HUES6 (cell line): ENCODE measurements around the gene MTHFSD.

ENCODE experiments used
- H3K27ac ChIP-seq: 2 replicates; pipeline ENCODE4 v1.7.0; 2013; ENCODE audit warnings: low read depth, mild to moderate bottlenecking, low read length, inconsistent platforms
- H3K27me3 ChIP-seq: 2 replicates; pipeline ENCODE4 v1.6.1; 2013; ENCODE audit warnings: low read length; ENCODE audit not compliant: control insufficient read depth, insufficient read depth
- H3K36me3 ChIP-seq: 2 replicates; pipeline ENCODE4 v1.6.1; 2013; ENCODE audit warnings: low read length; ENCODE audit not compliant: control insufficient read depth, insufficient read depth
- H3K4me1 ChIP-seq: 2 replicates; pipeline ENCODE4 v1.6.1; 2013; ENCODE audit warnings: low read length; ENCODE audit not compliant: control insufficient read depth, insufficient read depth
- H3K4me3 ChIP-seq: 2 replicates; pipeline ENCODE4 v1.5.1; 2013; ENCODE audit warnings: low read depth, low read length
- H3K9ac ChIP-seq: one replicate; pipeline ENCODE4 v1.6.1; 2013; ENCODE audit warnings: mild to moderate bottlenecking, low read length
- H3K9me3 ChIP-seq: 2 replicates; pipeline ENCODE4 v1.6.1; 2013; ENCODE audit warnings: low read depth, low read length; ENCODE audit not compliant: control insufficient read depth, insufficient read depth

The MTHFSD gene

DNA sequence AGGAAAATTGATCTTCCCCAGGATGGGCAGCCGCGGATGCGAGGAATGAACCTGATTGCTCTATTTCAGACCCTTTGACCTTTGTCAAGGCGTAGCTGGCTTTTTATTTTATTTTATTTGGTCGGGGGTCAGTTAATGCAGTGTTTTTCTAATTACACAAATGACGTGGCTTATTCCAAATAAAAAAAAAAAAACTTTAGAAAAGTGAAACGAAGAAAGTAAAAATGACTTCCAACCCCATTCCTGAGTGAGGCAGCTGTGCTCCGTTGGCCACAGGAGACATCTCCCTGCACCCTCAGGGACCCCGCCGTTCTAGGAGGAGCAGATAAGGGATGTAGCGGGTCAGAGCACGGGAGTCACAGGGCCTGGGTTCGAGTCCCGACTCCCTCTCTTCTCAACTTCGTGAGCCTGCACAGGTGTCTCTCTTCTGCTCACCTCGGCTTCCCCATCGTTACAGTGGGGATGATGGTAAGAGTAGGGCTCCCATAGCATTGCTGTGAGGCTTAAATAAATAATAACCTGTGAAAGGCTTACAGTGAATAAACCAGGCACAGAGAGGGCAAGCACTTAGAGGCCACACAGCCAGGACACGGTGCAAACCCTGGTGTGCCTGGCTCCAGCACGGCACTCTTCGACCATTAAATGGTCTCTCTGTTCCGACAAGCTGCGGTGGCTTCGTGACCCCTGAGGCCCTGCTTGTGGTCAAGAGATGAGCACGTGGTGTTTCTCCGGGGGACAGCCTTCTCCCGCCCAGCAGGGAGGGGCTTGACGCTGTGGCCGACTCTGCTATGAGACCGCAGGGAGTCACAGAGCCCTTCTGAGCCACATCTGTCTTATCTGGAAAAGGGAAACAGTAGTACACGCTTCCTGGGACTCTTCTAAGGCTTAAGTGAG, 34.5 kb downstream of the MTHFSD start:
- peaks cover 19% of the 10 kb centered on the region; the same call in 1 of the 2 replicates for H3K4me1 ChIP-seq
- no peak overlapping the region for H3K9ac ChIP-seq
- no peak overlapping the region for H3K27ac ChIP-seq
- no peak overlapping the region for H3K4me3 ChIP-seq
- no peaks in the 10 kb centered on the region for H3K36me3 ChIP-seq
- no peaks in the 10 kb centered on the region for H3K9me3 ChIP-seq
- H3K27me3 ChIP-seq = peaks cover 66% of the 10 kb centered on the region

DNA sequence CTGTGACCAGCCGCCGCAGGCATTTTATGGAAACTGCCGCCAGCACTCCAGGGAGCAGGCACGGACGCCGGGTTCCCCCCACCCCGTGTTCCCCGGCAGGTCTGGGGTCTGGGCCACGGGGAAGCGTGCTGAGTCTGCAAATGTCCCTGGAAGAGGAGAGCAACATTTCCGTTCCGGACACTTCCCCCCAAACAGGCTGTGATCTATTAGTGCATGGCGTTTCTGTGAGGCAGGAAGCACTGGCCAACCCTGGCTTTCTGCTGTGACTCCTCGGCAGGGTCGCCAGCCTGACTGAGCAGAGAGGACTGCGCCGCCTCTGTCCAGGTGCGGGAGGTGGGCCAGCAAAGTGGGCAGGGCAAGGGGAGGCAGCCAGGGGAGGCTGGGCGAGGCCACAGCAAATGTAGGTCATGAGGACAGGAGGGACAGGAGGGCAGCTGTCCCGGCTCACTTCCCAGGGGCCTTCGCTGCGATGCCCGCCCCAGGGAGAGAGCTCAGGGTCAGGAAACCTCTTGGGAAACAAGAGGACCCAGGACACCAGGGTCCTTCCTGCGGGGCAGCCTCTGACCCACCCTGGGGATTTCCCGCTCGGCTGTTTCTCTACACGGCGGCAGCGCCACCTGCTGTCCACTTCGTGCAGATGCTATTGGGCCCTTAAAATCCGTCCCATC, 35.3 kb downstream of the MTHFSD start:
- peaks cover 73% of the 10 kb centered on the region for H3K27me3 ChIP-seq
- H3K36me3 ChIP-seq = no peaks in the 10 kb centered on the region
- H3K9ac ChIP-seq = no peak overlapping the region
- H3K4me3 ChIP-seq = no peak overlapping the region; the same call in 1 of the 2 replicates
- H3K9me3 ChIP-seq = no peaks in the 10 kb centered on the region
- H3K27ac ChIP-seq = no peak overlapping the region
- peaks cover 22% of the 10 kb centered on the region; the same call in 1 of the 2 replicates for H3K4me1 ChIP-seq

- Histone ChIP-seq H3K9me3 (no peaks in the 10 kb centered on the region), H3K36me3 (no peaks in the 10 kb centered on the region), H3K4me3 (no peak overlapping the region), H3K27ac (no peak overlapping the region), H3K4me1 (peaks cover 22% of the 10 kb centered on the region; the same call in 1 of the 2 replicates), H3K9ac (no peak overlapping the region), H3K27me3 (peaks cover 79% of the 10 kb centered on the region)
Measured at GRCh38 chr16:86519007-86519648, 35.9 kb downstream of the MTHFSD start.

DNA sequence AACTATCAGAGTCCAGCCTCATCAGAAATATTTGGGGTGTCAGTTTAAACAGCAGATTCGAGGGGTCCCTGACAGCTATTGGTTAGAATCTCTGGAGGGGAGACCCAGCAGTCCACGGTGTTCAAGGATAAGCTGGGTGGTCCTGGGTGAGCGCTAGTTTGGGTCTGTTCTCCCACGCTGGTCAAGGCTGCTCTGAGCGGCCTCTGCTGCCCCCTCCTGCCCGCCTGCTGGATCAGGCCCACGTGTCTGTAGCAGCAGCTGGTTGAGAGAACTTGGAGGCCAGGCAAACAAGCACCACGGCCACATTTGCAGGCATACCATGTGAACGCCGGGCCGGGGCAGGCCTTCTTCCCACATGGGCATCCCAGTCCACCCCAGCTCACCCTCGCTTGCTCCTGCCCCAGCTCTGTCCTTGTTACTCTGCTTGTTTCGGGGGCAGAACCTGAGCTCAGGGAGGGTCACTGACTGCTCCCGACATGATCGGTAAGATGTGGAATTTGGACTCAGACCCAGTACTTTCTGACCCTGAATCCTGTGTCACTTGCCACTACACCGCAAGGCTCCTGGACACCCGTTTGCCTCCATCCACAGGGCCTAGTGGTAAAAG, 37.3 kb downstream of the MTHFSD start:
- H3K27me3 ChIP-seq = peaks cover 91% of the 10 kb centered on the region
- H3K36me3 ChIP-seq = no peaks in the 10 kb centered on the region
- no peaks in the 10 kb centered on the region for H3K9me3 ChIP-seq
- peaks cover 30% of the 10 kb centered on the region; the same call in 1 of the 2 replicates for H3K4me1 ChIP-seq
- H3K4me3 ChIP-seq = no peak overlapping the region
- no peak overlapping the region for H3K9ac ChIP-seq
- H3K27ac ChIP-seq = no peak overlapping the region

- peaks cover 98% of the 10 kb centered on the region for H3K27me3 ChIP-seq
- no peaks in the 10 kb centered on the region for H3K36me3 ChIP-seq
- H3K4me1 ChIP-seq = peaks cover 34% of the 10 kb centered on the region; the same call in 1 of the 2 replicates
- H3K9ac ChIP-seq = no peak overlapping the region
- no peak overlapping the region for H3K27ac ChIP-seq
- H3K9me3 ChIP-seq = no peaks in the 10 kb centered on the region
- no peak overlapping the region for H3K4me3 ChIP-seq
Measured at GRCh38 chr16:86517033-86517432, 38.0 kb downstream of the MTHFSD start.

DNA sequence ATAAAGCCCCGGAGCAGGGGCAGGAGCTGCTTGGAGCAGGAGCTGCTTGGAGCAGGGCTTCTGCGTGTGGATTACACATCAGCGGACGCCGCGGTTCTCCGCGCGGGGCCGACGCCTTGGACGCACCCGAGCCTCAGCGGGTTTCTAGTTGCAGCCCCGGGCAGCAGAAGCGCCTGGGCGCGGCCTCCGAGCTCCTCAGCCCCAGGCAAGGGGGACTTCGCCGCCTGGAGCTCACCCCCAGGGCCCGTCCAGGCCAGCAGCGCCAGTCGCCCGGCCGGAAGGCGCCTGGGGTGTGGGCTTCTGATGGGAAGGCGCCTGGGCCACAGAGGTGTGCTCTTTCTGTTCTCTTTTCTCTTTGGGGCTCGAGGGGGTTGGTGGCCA, 38.4 kb downstream of the MTHFSD start:
- Histone ChIP-seq H3K27ac (no peak overlapping the region), H3K27me3 (peaks cover 100% of the 10 kb centered on the region), H3K4me3 (peak overlapping the region; percentile 52), H3K9ac (no peak overlapping the region), H3K9me3 (no peaks in the 10 kb centered on the region), H3K36me3 (no peaks in the 10 kb centered on the region), H3K4me1 (peaks cover 37% of the 10 kb centered on the region; the same call in 1 of the 2 replicates)

GRCh38 chr16:86515777-86516622, 39.0 kb downstream of the MTHFSD start:
- Histone ChIP-seq H3K36me3 (no peaks in the 10 kb centered on the region), H3K9me3 (no peaks in the 10 kb centered on the region), H3K4me3 (peak overlapping the region; percentile 52), H3K27ac (no peak overlapping the region), H3K9ac (peak overlapping the region; percentile 45), H3K4me1 (peaks cover 40% of the 10 kb centered on the region; the same call in 1 of the 2 replicates), H3K27me3 (peaks cover 100% of the 10 kb centered on the region)

DNA sequence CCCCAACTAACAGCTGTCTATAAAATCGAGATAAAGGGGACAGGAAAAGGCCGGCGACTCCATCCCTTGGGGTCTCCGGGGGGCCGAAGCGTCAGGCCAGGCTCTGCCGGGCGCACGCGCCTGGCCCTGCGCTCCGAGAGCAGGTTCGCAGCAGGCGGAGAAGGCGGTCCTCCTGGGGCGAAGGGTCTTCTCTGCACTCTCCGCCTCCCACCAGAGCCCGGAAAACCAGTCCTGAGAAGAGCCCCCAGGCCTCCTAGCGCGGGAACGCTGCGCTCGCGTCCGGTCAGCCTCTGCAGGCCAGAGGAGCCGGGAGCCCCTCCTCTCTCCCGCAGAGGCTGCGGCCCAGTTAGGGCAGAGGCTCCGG, 39.6 kb downstream of the MTHFSD start:
- H3K9ac ChIP-seq = peak overlapping the region; percentile 45
- peaks cover 100% of the 10 kb centered on the region for H3K27me3 ChIP-seq
- no peak overlapping the region for H3K27ac ChIP-seq
- no peaks in the 10 kb centered on the region for H3K9me3 ChIP-seq
- H3K4me1 ChIP-seq = peaks cover 40% of the 10 kb centered on the region
- H3K4me3 ChIP-seq = peak overlapping the region; percentile 52
- H3K36me3 ChIP-seq = no peaks in the 10 kb centered on the region

GRCh38 chr16:86514481-86515376, 40.3 kb downstream of the MTHFSD start:
- Histone ChIP-seq H3K4me3 (peak overlapping the region; percentile 52; the same call in 1 of the 2 replicates), H3K36me3 (no peaks in the 10 kb centered on the region), H3K27me3 (peaks cover 99% of the 10 kb centered on the region)

More at GRCh38 chr16:86514481-86515376, 40.3 kb downstream of the MTHFSD start:
- Histone ChIP-seq H3K4me1 (peaks cover 40% of the 10 kb centered on the region), H3K27ac (no peak overlapping the region), H3K9me3 (no peaks in the 10 kb centered on the region), H3K9ac (no peak overlapping the region)
